Occipital lobe (tissue), 2 donors: ENCODE results near the gene IL12RB1. TPM values are rescaled to one million over a fixed set of nuclear protein-coding genes. Genes with fewer than 3 reads are reported as not detected.
A peak's percentile ranks its signal among the peaks of the same experiment; 100 is the strongest.

Experiments
- DNase-seq: peaks from one replicate; lab custom pipeline; 2025; lab: John Stamatoyannopoulos, UW
- total RNA-seq: library from RNA; depleted of rRNA; stranded (reverse); fragments of >200 nt; gene quantifications from one replicate; pipeline ENCODE4 v1.2.3, GENCODE V29; 2014

IL12RB1 gene
- total RNA-seq, 1 donor from 2014 or later = 0.47 TPM

GRCh38 chr19:18089726-18090125 is 3.0 kb upstream of the IL12RB1 start:
- DNase-seq = peak; percentile 72

- peak; percentile 35 for DNase-seq
These were observed 2.4 kb upstream of the IL12RB1 start for GRCh38 chr19:18089096-18089541.

GRCh38 chr19:18085702-18086457 is 854 bp downstream of the IL12RB1 start:
- no peak for DNase-seq

GRCh38 chr19:18083929-18084684 is 2.6 kb downstream of the IL12RB1 start:
- no peak for DNase-seq

- DNase-seq = no peak
These were observed 12.5 kb downstream of the IL12RB1 start for GRCh38 chr19:18074192-18074591.

GRCh38 chr19:18073197-18073596 is 13.5 kb downstream of the IL12RB1 start:
- DNase-seq = no peak

- no peak for DNase-seq
These were observed 14.4 kb downstream of the IL12RB1 start for GRCh38 chr19:18072335-18072734.

GRCh38 chr19:18070181-18070580 is 16.6 kb downstream of the IL12RB1 start:
- peak; percentile 76 for DNase-seq

- DNase-seq = no peak
These were observed 17.4 kb downstream of the IL12RB1 start for GRCh38 chr19:18069383-18069782.

GRCh38 chr19:18068395-18068794 is 18.3 kb downstream of the IL12RB1 start:
- no peak for DNase-seq

- DNase-seq = no peak
These were observed 21.6 kb downstream of the IL12RB1 start for GRCh38 chr19:18065173-18065495.

GRCh38 chr19:18063463-18063862 is 23.3 kb downstream of the IL12RB1 start:
- DNase-seq = no peak

- no peak for DNase-seq
These were observed 24.7 kb downstream of the IL12RB1 start for GRCh38 chr19:18062028-18062427.

- no peak for DNase-seq
These were observed 26.3 kb downstream of the IL12RB1 start for GRCh38 chr19:18060472-18060871.

GRCh38 chr19:18059902-18060301 is 26.8 kb downstream of the IL12RB1 start:
- no peak for DNase-seq

- no peak for DNase-seq
These were observed 27.4 kb downstream of the IL12RB1 start for GRCh38 chr19:18059297-18059696.

- DNase-seq = peak; percentile 64
These were observed 28.3 kb downstream of the IL12RB1 start for GRCh38 chr19:18058208-18059009.

GRCh38 chr19:18057557-18057956 is 29.2 kb downstream of the IL12RB1 start:
- DNase-seq = no peak

- no peak for DNase-seq
These were observed 30.8 kb downstream of the IL12RB1 start for GRCh38 chr19:18055967-18056366.

- no peak for DNase-seq
These were observed 33.0 kb downstream of the IL12RB1 start for GRCh38 chr19:18053576-18054219.

GRCh38 chr19:18051887-18052286 is 34.8 kb downstream of the IL12RB1 start:
- no peak for DNase-seq

GRCh38 chr19:18049385-18049784 is 37.3 kb downstream of the IL12RB1 start:
- DNase-seq = peak; percentile 38
